AG09319 (cell line): ENCODE measurements around the gene PPP2R2B.

Experiments
- DNase-seq: peaks from one replicate; pipeline ENCODE4 v3.0.0-alpha.2; 2010; ENCODE audit warnings: low read depth; ENCODE audit errors: extremely low read depth
- TF ChIP-seq, protein P1 (sequence below): IDR thresholded peaks from 2 replicates; pipeline ENCODE4 v1.5.1; 2011; ENCODE audit warnings: low read depth, mild to moderate bottlenecking, inconsistent platforms, low read length, moderate library complexity

PPP2R2B gene

DNA sequence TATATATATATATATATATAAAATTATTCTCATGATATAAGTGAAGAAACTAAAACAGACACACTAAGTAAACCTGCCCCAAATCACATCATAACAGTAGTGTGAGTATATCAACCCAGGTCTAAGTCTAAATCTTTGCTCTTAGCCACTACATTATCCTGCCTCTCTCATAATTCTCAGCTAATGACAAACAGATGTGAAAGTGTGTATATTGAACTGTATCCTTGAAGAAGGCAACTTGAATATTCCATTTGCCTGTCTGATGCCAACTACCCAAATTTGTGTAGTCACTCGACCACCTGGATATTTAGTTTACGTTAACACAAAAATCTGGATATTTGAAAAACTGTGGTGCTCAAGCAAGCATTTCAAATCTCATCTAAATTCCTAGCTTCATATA is 97.4 kb downstream of the PPP2R2B start:
- no peak for DNase-seq
- TF ChIP-seq, protein P1, sequence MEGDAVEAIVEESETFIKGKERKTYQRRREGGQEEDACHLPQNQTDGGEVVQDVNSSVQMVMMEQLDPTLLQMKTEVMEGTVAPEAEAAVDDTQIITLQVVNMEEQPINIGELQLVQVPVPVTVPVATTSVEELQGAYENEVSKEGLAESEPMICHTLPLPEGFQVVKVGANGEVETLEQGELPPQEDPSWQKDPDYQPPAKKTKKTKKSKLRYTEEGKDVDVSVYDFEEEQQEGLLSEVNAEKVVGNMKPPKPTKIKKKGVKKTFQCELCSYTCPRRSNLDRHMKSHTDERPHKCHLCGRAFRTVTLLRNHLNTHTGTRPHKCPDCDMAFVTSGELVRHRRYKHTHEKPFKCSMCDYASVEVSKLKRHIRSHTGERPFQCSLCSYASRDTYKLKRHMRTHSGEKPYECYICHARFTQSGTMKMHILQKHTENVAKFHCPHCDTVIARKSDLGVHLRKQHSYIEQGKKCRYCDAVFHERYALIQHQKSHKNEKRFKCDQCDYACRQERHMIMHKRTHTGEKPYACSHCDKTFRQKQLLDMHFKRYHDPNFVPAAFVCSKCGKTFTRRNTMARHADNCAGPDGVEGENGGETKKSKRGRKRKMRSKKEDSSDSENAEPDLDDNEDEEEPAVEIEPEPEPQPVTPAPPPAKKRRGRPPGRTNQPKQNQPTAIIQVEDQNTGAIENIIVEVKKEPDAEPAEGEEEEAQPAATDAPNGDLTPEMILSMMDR = no peak

DNA sequence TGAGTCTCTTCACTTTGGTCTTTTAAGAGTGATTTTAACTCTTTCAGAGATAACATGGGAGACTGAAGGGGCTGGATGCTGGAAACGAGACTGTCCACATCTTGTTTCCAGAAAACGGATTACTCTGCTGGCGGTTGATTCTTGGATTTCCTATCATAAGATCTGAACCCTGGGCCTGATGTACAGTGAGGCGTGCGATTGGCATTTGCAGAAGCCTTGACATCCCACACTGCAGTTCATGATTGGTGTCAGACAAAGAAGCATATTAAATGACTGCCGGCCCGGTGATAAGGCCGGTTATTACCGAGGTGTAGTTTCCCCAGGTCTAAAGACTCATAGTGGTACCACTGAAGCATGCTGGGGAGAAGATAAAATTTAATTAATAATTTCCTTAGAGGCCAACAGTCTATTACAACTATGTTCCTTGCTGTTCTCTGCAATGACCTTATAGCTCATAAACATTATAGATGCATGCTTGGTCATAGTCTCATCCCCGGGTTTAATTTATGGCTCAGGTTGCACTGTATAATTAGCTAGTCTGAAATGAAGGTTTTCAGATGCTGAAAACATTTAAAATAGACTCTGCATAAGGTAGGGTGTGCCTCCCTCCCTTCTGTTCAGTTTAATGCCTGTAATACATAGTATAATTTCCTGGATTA is 99.2 kb downstream of the PPP2R2B start:
- DNase-seq = no peak
- TF ChIP-seq, protein P1 = no peak

DNA sequence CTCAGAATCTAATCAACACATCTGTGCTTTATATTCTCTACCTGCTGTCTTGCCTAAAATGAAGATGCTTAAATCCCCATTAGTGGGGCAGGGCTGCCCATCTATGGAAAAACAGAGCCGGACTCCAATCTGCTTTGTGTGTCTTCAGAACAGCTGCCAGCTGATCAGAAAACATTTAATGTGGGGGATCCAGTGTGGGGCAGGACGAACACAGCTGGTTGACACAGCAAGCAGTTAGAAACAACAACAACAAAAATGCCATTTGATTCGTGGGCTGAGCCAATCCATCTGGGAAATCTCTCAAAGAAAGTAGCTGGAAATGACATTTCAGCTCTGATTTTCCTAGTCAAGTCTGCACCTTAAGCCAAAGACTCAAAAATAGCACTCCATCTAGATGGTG is 99.8 kb downstream of the PPP2R2B start:
- DNase-seq = no peak
- TF ChIP-seq, protein P1 = no peak

DNA sequence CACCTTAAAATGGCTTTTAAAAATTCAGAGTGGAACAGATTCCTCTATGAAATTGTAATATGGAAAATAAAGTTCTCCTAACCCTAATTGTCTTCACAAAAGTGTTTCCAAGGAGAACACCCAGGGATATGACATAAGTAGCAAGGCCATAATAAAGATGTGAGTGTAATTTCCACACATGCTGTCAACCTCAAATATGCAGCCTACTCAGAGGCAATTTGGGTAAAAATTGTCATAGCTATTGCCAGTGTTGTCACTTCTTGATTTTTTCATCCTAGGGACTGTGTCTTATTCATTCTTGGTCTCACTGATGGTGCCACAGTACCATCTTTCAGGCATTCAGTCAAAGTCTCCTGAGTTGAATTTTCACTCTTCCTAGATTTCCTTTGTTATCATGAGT is 100.3 kb downstream of the PPP2R2B start:
- no peak for DNase-seq
- TF ChIP-seq, protein P1 = no peak

DNA sequence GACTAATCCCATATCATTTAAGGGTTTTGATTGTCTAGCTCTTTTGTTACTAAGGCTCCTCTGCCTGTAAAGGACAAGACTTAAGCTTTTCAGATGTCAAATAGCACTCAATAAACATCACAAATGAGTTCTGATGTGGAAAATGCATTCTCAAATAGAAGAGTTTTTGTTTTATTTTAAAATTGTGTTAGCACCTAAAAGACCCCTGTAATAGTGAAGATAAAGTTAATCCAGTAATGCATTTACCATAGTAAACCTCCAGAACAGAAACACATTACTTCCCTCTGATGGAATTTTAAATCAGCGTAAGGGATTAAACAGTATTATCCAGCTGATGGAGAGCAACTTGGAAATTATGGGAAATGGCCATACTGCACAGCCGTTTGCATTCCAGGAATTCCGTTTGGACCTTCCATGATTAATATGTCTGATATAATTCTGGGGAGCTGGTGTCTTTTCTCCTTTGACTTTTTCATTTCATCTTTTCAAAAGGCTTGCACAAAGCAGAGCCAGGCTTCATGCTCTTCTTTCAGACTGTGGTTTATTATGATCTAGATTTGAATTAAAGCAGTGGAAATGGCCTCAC is 105.6 kb downstream of the PPP2R2B start:
- TF ChIP-seq, protein P1 = no peak
- DNase-seq = no peak

DNA sequence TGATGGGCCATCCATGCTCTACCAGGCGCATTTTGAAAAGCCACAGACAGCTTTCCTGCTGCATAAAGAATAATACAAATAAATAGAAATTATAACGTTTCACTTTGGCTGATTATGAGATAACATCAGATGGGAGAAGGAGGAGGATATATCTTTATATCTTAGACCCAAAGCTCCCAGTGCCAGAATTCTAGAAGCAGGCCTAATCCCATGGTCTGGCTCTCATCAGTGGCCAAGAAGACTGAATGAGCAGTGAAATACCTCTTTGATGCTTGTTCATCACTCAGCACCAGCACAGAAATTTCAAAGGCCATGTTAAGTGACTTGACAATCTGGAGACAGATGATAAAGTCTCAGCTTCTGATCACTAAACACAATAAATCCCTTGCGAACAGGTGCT is 107.6 kb downstream of the PPP2R2B start:
- TF ChIP-seq, protein P1 = no peak
- DNase-seq = no peak

DNA sequence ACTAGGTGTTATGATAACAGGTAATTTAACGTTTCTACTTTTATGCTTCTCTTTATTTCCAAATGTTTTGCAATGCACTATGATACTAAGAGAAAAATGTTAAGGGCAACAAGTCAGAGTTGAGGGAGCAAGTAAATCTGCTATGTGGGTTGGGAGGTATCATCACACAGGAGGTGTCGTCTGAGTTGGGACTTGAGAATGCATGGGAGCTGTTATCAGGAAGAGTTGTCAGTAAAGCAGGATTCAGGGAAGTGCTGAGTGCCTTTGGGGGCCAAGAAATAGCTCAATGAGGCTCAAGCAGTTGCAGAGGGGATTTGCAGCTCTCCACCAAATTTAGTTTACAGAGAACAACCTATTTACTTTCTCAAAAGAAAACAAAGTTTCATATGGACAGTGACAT is 108.0 kb downstream of the PPP2R2B start:
- TF ChIP-seq, protein P1 = no peak
- no peak for DNase-seq
